Loucy (cell line): ENCODE data around the gene GCNT4.

Experiments
- CTCF ChIP-seq: fragments of 200-600 bp; sonication (generic); conservative IDR thresholded peaks from 2 replicates; pipeline ENCODE4 v1.5.1; 2014; ENCODE audit warnings: mild to moderate bottlenecking, antibody characterized with exemption, low read length
- EZH2phosphoT487 ChIP-seq: fragments of 200-600 bp; IDR thresholded peaks from 2 replicates; pipeline ENCODE4 v1.6.1; 2018; ENCODE audit warnings: antibody characterized with exemption, mild to moderate bottlenecking, moderate library complexity, borderline replicate concordance

- no peak for TF ChIP-seq EZH2phosphoT487
- no peak for TF ChIP-seq CTCF
These were observed 5.2 kb upstream of the GCNT4 start for GRCh38 chr5:75057561-75057960.
